HTR-8/SVneo (cell line): ENCODE results near the gene MYH9.
A peak's percentile ranks its signal among the peaks of the same experiment; 100 is the strongest.
"Not testable (repeated sequence)": the region's sequence is repeated elsewhere in the genome, so short reads cannot be mapped to it uniquely, and the experiment has no call there.

Experiments
- DNase-seq: peaks from one replicate; pipeline ENCODE4 v3.0.0; 2011; ENCODE audit warnings: low spot score, mixed read lengths; ENCODE audit not compliant: insufficient read length
- FAIRE-seq: peaks from 2 replicates; lab custom pipeline; 2011; peaks lifted over from hg19 to GRCh38; lab: Jason Lieb, UNC

MYH9 gene

GRCh38 chr22:36258701-36259614, 128.8 kb downstream of the MYH9 start:
- DNase-seq (no peak), FAIRE-seq (no peak)

GRCh38 chr22:36257948-36258670, 129.7 kb downstream of the MYH9 start:
- FAIRE-seq: no peak

GRCh38 chr22:36257308-36257707, 130.5 kb downstream of the MYH9 start:
- no peak for FAIRE-seq
- DNase-seq: no peak

More at GRCh38 chr22:36257948-36258670, 129.7 kb downstream of the MYH9 start:
- DNase-seq: no peak

- FAIRE-seq: no peak
- DNase-seq: no peak
Observed at GRCh38 chr22:36256478-36256877, 131.3 kb downstream of the MYH9 start.

- not testable (repeated sequence) for FAIRE-seq, DNase-seq
Observed at GRCh38 chr22:36255572-36255971, 132.2 kb downstream of the MYH9 start.

- no peak for FAIRE-seq
- no peak for DNase-seq
Observed at GRCh38 chr22:36253523-36254490, 134.0 kb downstream of the MYH9 start.

GRCh38 chr22:36252754-36253522, 134.8 kb downstream of the MYH9 start, which contains the start of gene APOL1:
APOL1 (plus strand) TSS chr22:36253133; CDS start chr22:36254956, 1,823 bp downstream.
- DNase-seq: no peak
- peak; percentile 28 for FAIRE-seq

GRCh38 chr22:36251979-36252608, 135.7 kb downstream of the MYH9 start:
- not testable (repeated sequence) for FAIRE-seq, DNase-seq

GRCh38 chr22:36250292-36250960, 137.3 kb downstream of the MYH9 start:
- not testable (repeated sequence) for FAIRE-seq

GRCh38 chr22:36249160-36249559, 138.6 kb downstream of the MYH9 start:
- no peak for FAIRE-seq
- no peak for DNase-seq

More at GRCh38 chr22:36250292-36250960, 137.3 kb downstream of the MYH9 start:
- not testable (repeated sequence) for DNase-seq

GRCh38 chr22:36247955-36248354, 139.8 kb downstream of the MYH9 start:
- DNase-seq: no peak

GRCh38 chr22:36246718-36247117, 141.0 kb downstream of the MYH9 start:
- no peak for DNase-seq
- FAIRE-seq: no peak

More at GRCh38 chr22:36247955-36248354, 139.8 kb downstream of the MYH9 start:
- no peak for FAIRE-seq

GRCh38 chr22:36245805-36246356, 141.9 kb downstream of the MYH9 start:
- no peak for DNase-seq
- FAIRE-seq: no peak

- DNase-seq (no peak), FAIRE-seq (no peak)
Observed at GRCh38 chr22:36244522-36245391, 143.0 kb downstream of the MYH9 start.

- no peak for DNase-seq
- FAIRE-seq: no peak
Observed at GRCh38 chr22:36243986-36244385, 143.8 kb downstream of the MYH9 start.

- FAIRE-seq: peak; percentile 71
- DNase-seq: peak; percentile 83
Observed at GRCh38 chr22:36239401-36240171, 148.2 kb downstream of the MYH9 start, which contains the start of gene APOL2. APOL2 (minus strand) TSS chr22:36239527; CDS start chr22:36233162, 6,365 bp downstream.
